ENCODE data around the gene NSUN4. TPM values are rescaled to one million over a fixed set of nuclear protein-coding genes. Genes with fewer than 3 reads are reported as not detected.

The NSUN4 gene
- total RNA-seq, 1 donor, result 22.9 TPM

- TF ChIP-seq, protein P1, sequence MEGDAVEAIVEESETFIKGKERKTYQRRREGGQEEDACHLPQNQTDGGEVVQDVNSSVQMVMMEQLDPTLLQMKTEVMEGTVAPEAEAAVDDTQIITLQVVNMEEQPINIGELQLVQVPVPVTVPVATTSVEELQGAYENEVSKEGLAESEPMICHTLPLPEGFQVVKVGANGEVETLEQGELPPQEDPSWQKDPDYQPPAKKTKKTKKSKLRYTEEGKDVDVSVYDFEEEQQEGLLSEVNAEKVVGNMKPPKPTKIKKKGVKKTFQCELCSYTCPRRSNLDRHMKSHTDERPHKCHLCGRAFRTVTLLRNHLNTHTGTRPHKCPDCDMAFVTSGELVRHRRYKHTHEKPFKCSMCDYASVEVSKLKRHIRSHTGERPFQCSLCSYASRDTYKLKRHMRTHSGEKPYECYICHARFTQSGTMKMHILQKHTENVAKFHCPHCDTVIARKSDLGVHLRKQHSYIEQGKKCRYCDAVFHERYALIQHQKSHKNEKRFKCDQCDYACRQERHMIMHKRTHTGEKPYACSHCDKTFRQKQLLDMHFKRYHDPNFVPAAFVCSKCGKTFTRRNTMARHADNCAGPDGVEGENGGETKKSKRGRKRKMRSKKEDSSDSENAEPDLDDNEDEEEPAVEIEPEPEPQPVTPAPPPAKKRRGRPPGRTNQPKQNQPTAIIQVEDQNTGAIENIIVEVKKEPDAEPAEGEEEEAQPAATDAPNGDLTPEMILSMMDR (IDR thresholded peaks at IDR 0.05; ENCODE audit: insufficient read depth, low read depth, low read length), result no peak
- DNase-seq (ENCODE audit: low read depth), result no peak
- no peak overlapping the region for H3K4me3 ChIP-seq (ENCODE audit: low read depth, low read length)
These were observed 29.6 kb downstream of the NSUN4 start for GRCh38 chr1:46370214-46370633.

DNA sequence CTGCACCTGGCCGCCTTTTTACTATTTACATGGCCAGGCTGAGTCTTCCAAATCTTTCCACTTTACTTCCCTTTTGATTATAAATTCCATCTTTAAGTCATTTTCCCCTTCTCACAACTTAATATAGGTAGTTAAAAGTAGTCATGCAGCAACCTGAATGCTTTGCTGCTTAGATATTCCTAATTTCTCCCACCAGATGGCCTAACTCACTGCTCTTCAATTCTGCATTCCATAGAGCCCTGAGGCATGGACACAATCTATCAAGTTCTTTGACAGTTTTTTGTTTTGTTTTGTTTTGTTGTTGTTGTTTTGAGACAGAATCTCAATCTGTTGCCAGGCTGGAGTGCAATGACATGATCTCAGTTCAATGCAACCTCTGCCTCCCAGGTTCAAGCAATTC lies 31.8 kb downstream of the NSUN4 start:
- TF ChIP-seq, protein P1 (IDR thresholded peaks at IDR 0.05; ENCODE audit: insufficient read depth, low read depth, low read length), result no peak
- peak; percentile 20 for DNase-seq (ENCODE audit: low read depth)
- H3K4me3 ChIP-seq (ENCODE audit: low read depth, low read length), result no peak overlapping the region

GRCh38 chr1:46379996-46380395 lies 39.4 kb downstream of the NSUN4 start:
- DNase-seq (ENCODE audit: low read depth), result no peak
- TF ChIP-seq, protein P1 (IDR thresholded peaks at IDR 0.05; ENCODE audit: insufficient read depth, low read depth, low read length), result no peak
- H3K4me3 ChIP-seq (ENCODE audit: low read depth, low read length), result no peak overlapping the region

DNA sequence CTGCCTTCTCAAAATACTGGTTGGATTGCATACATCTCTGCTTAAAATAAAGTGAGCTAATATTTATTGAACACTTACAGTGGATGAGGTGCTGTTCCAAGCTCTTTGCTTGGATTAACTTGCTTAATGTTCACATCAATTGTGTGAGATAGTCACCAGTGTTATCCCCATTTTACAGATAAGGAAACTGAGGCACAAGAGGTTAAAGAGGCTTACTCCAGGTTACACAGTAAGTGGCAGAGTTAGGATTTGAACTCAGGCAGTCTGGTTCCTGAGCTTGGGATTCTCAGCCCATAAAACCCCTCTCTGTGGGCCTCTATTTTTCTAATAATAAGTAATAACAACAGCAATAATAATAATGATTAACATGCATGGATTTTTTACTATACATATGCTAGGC lies 39.9 kb downstream of the NSUN4 start:
- H3K4me3 ChIP-seq (ENCODE audit: low read depth, low read length), result no peak overlapping the region
- TF ChIP-seq, protein P1 (IDR thresholded peaks at IDR 0.05; ENCODE audit: insufficient read depth, low read depth, low read length), result no peak
- DNase-seq (ENCODE audit: low read depth), result no peak

- TF ChIP-seq, protein P1 (IDR thresholded peaks at IDR 0.05; ENCODE audit: insufficient read depth, low read depth, low read length), result no peak
- H3K4me3 ChIP-seq (ENCODE audit: low read depth, low read length), result no peak overlapping the region
These were observed 52.9 kb downstream of the NSUN4 start for GRCh38 chr1:46393510-46393909.

GRCh38 chr1:46394108-46394871 lies 53.7 kb downstream of the NSUN4 start, which contains the start of gene FAAH:
Gene FAAH, plus strand, starts transcription at chr1:46394317. Its CDS starts 32 bp downstream, at chr1:46394349.
- TF ChIP-seq, protein P1 (IDR thresholded peaks at IDR 0.05; ENCODE audit: insufficient read depth, low read depth, low read length), result no peak

More at GRCh38 chr1:46393510-46393909, 52.9 kb downstream of the NSUN4 start:
- no peak for DNase-seq (ENCODE audit: low read depth)

More at GRCh38 chr1:46394108-46394871, 53.7 kb downstream of the NSUN4 start, which contains the start of gene FAAH:
- H3K4me3 ChIP-seq (ENCODE audit: low read depth, low read length), result peak within 1 kb of the TSS; percentile 23
- DNase-seq (ENCODE audit: low read depth), result peak; percentile 51

All from fibroblast of villous mesenchyme (primary cell).